Stimulated activated CD8-positive, alpha-beta memory T cell treated with anti-CD3 and anti-CD28 coated beads, Interleukin-7, amount 100 ng/mL, for 48 hours (primary cell): ENCODE data around the gene CIDEB.
A peak's percentile ranks its signal among the peaks of the same experiment; 100 is the strongest.

ENCODE experiments used
- DNase-seq, 2 donors: peaks; one replicate each; pipeline ENCODE4 v3.0.0-alpha.2; 2020; ENCODE audit warnings: low read depth in 1 of 2; ENCODE audit errors: extremely low read depth in 1 of 2

Gene CIDEB

DNA sequence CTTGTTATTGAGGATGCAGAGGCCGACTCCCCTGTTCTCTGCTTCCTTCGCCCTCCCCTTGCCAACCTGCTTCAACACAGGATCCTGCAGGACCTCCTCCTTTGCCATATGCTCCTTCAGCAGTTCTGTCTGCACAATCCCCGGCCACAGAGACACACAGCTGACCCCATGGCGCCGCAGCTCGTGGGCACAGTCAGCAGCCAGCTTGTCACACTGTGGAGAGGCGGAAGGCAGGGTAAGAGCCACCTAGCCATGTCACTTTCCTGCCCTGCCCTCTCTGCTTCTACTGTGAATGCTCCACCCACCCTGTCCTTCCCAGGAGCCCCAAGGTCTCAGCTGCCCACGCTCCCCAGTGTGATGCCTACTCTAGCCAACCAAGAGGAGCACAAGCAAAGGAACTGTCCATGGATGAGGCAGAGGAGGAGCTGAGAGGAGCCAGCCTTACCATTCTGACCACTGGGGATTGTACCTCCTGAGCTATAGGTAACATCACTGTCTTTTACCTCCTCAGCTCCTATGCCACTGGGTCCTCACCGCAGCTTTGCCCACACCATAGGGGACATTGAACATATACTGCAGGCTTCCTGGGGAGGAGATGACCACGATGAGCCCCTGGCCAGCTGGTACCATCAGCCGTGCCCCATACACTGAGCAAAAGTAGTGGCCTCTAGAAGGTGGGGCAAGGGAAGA is 15.5 kb downstream of the CIDEB start:
- no peak for DNase-seq

GRCh38 chr14:24291446-24292117 is 16.2 kb downstream of the CIDEB start:
- DNase-seq = no peak

GRCh38 chr14:24290746-24291145 is 17.0 kb downstream of the CIDEB start:
- DNase-seq = no peak

GRCh38 chr14:24289649-24290280 is 18.0 kb downstream of the CIDEB start:
- DNase-seq = peak in 1 of 2 donors; percentile 82

DNA sequence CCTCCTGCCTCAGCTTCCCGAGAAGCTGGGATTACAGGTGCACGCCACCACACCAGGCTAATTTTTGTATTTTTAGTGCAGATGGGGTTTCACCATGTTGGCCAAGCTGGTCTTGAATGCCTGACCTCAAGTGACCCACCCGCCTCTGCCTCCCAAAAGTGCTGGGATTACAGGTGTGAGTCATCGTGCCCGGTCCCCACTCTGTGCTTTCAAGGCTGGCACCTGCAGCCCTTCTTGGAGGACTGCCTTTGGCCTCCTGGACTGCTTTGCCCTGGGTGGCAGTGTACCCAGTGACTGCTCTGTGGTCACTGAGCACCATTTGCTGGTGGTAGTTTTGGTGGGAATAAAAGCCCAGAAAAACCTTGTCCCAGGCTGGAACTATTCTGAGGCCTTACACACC is 20.8 kb downstream of the CIDEB start:
- DNase-seq = no peak

DNA sequence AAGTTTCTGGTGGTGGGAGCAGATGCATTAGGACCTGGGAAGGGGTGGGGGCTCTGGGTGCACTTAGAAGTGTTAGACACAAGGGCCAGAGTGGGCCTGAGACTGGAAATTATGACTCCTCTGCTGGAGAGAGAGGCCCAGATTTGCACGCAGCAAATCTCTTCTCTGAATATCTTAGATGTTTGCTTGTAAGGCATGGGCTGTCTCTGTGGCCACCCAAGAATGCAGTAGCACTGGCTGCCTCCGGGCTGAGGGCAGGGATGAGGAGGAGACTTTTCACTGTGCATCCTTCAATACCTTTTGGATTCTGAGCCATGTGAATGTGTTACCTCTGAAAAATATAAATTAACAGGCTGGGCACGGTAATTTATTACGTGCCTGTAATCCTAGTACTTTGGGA is 22.4 kb downstream of the CIDEB start:
- no peak for DNase-seq

- DNase-seq = no peak
These were observed 23.2 kb downstream of the CIDEB start for GRCh38 chr14:24284501-24285035.

DNA sequence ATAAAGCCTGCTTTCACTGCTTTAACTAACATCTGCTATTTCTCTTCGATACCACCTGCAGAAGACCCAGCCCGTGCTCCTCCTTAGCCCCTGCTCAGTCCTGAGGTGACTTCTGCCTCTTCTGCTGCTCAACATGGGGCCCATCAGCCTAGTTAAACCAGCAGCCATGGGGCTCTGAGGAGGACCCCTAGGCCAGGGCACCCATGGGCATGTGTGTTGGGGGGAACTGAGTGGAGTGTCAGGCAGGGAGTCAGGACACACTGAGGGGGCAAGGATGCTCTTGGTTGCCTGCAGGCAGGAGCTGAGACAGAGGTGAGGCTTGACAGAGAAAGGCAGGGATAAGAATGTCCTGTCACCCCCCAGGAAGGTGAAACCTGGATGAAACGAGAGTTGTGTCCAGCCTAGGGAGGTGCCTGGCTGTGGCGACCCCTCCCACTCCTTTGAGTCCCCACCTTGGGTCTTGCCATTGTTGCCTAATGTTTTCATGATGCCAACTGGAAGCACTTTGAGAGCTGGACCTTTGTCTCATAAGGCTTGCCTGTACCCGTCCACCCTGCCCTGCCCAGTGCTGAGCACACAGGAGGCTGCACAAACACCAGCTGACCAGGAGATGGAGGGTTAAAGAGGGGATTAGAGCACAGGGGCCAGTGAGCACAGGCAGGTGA is 23.8 kb downstream of the CIDEB start:
- DNase-seq = no peak

DNA sequence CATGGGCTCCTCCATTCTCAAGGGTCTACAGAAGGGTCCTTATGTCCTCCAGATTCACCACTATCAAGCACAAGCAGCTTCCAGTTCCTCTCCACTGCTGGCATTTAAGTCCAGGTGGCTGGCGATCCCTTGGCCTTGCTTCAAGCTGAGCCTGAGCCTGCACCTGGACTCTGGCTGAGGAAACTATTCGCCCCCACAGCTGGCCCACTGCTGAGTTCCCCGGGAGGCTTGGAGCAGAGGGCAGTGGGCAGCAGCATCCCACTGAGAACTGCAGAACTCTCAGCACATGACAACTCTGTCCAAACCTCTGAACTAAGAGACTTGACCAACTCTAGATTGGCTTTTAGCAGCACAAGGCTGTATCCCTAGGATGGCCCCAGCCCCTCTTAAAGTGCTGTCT is 25.0 kb downstream of the CIDEB start:
- DNase-seq = no peak

DNA sequence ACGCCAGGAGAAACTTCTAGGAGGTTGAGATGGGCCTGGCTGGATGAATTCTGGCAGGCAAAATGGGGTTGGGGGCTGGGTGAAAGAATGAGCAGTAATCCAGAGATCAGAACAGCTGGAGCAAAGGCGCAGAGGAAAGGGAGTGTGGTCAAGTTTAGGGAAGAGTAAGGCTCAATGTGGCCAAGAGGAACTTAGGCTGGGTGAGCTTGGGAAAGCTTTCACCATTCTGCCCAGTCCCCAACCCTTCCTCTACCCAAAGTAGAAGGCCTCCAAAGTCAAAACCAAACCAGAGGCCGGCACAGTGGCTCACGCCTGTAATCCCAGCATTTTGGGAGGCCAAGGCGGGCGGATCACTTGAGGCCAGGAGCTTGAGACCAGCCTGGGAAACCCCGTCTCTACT is 26.1 kb downstream of the CIDEB start:
- DNase-seq = no peak

DNA sequence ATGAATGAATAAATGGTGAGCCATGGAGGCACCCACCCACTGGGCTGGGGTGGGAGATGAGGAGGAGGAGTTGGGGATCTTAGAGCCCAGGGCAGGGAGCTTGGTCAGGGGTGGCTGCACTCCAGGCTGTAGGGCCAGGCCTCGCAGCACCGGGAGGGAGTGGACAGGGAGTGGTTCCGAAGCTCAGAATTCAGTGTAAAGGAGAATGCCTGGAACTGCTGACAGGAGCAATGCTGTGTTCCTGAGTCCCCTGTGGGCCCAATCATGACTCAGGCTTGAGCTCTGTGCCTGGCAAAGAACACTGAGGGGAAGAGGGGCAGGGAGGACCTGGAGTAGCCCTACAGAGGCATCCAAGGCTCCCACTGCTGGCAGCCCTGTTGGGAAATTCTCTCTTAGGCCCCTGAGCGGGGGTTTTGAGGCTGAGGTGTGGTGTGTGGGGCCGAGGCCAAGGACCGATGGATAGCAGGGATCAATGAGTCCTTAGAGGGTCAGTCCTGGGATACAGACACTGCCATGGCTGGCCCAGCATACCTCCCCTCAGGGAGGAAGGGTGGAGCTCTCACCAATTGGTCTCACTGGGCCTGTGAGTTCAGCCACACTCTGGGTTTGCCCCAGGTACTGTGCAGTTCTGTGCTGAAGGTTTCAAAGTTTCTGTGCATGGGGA is 26.8 kb downstream of the CIDEB start:
- no peak for DNase-seq

- peak; percentile 20 to 57 for DNase-seq
These were observed 28.2 kb downstream of the CIDEB start for GRCh38 chr14:24279301-24280186.

- no peak for DNase-seq
These were observed 29.4 kb downstream of the CIDEB start for GRCh38 chr14:24278424-24278823.

GRCh38 chr14:24277606-24278321 is 30.0 kb downstream of the CIDEB start:
- DNase-seq = no peak

DNA sequence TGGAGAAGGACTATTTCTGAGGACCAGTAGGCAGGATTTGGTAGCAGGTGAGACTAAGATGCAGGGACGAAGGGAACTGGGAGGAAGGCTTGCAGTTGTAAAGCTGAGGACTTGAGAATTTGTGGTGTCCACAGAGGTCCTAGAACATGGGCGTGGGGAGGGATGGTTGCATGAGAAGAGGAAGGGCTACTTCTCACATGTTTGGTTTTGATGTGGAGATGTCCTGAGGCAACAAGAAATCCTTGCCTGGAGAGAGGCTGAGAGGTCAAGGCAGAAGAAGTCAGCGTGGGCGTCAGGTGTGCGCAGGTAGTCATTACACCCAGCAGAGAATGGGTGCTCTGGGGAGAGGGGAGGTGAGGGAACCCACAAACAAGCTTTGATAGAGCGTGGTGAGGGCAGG is 30.7 kb downstream of the CIDEB start:
- no peak for DNase-seq

GRCh38 chr14:24274101-24274543 is 33.7 kb downstream of the CIDEB start:
- peak; percentile 10 to 50 for DNase-seq

GRCh38 chr14:24273422-24273998 is 34.3 kb downstream of the CIDEB start:
- DNase-seq = no peak

DNA sequence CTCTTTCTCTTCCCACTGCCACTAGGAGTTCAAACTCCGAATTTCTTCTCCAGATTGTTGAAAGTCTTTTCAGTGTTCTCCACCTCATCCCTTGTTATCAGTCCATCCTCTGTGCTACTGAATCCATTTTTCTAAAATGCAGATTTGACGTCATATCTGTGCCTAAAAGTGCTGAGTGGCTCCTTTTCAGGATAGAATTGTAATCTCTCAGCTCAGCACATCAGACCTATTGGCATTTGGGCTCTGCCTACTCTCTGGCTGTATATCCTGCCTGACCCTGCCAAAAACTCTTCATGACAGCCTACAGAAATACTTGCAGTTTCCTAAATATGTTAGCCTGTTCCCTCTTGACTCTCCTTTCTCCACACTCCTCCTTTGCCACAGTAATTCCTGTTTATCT is 35.3 kb downstream of the CIDEB start:
- DNase-seq = no peak

DNA sequence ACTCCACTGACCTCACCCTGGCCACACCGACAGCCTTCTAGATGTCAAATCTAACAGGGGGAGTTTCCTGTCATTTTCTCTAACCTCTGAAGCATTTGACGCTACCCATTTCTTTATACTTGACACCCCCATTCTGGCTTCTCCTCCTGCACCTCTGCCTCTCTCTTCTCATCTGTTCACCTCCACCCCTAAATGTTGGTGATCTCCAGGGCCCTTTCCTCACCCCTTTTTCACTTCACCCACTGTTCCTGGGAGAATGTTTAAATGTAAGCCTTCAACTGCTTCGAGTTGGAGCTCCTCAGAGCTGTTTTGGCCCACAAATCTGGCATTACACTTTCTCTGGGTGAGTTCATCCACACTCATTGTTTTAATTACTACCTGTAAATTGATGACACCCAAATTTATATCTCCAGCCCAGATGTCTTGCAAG is 35.9 kb downstream of the CIDEB start:
- DNase-seq = peak in 1 of 2 donors; percentile 28
